KMS-11 (cell line): Measurements from ENCODE around the gene RPS29.
A peak's percentile ranks its signal among the peaks of the same experiment; 100 is the strongest.

Experiments used
- H2AFZ ChIP-seq: fragments of 200-600 bp; sonication (generic); 2 replicates; pipeline ENCODE4 v1.6.1; 2016; ENCODE audit warnings: antibody characterized with exemption, mixed run types, low read depth
- H3K27ac ChIP-seq: fragments of 200-600 bp; sonication (generic); 2 replicates; pipeline ENCODE4 v1.6.1; 2016; ENCODE audit warnings: mild to moderate bottlenecking, mixed run types
- H3K27me3 ChIP-seq: fragments of 200-600 bp; sonication (generic); 2 replicates; pipeline ENCODE4 v1.6.1; 2017; ENCODE audit warnings: mild to moderate bottlenecking, low read depth, mixed run types, moderate library complexity; ENCODE audit not compliant: insufficient read depth
- H3K36me3 ChIP-seq: fragments of 200-600 bp; sonication (generic); 2 replicates; pipeline ENCODE4 v1.6.1; 2017; ENCODE audit warnings: mild to moderate bottlenecking, mixed run types; ENCODE audit not compliant: insufficient read depth
- H3K4me1 ChIP-seq: fragments of 200-600 bp; sonication (generic); 2 replicates; pipeline ENCODE4 v1.6.1; 2016; ENCODE audit warnings: mild to moderate bottlenecking, low read depth, mixed run types; ENCODE audit not compliant: poor library complexity, severe bottlenecking
- H3K4me2 ChIP-seq: fragments of 200-600 bp; sonication (generic); 2 replicates; pipeline ENCODE4 v1.7.0; 2016; ENCODE audit warnings: mild to moderate bottlenecking, mixed run types
- H3K4me3 ChIP-seq: fragments of 200-600 bp; sonication (generic); IDR thresholded peaks from 2 replicates; pipeline ENCODE4 v1.6.1; 2017; ENCODE audit warnings: low read depth, low read length, mixed read lengths; ENCODE audit not compliant: insufficient read depth
- H3K79me2 ChIP-seq: fragments of 200-600 bp; sonication (generic); 2 replicates; pipeline ENCODE4 v1.6.1; 2016; ENCODE audit warnings: low read depth, mixed run types; ENCODE audit not compliant: insufficient read depth
- H3K9ac ChIP-seq: fragments of 200-600 bp; sonication (generic); 2 replicates; pipeline ENCODE4 v1.6.1; 2016; ENCODE audit warnings: mild to moderate bottlenecking, mixed run types
- H4K20me1 ChIP-seq: fragments of 200-600 bp; sonication (generic); 2 replicates; pipeline ENCODE4 v1.6.1; 2016; ENCODE audit warnings: mild to moderate bottlenecking, mixed run types; ENCODE audit not compliant: insufficient read depth
- CTCF ChIP-seq: fragments of 200-600 bp; sonication (generic); conservative IDR thresholded peaks from 2 replicates; pipeline ENCODE4 v1.6.1; 2017; ENCODE audit warnings: low read depth, mild to moderate bottlenecking, antibody characterized with exemption, low read length, moderate library complexity, mixed read lengths

Gene RPS29

DNA sequence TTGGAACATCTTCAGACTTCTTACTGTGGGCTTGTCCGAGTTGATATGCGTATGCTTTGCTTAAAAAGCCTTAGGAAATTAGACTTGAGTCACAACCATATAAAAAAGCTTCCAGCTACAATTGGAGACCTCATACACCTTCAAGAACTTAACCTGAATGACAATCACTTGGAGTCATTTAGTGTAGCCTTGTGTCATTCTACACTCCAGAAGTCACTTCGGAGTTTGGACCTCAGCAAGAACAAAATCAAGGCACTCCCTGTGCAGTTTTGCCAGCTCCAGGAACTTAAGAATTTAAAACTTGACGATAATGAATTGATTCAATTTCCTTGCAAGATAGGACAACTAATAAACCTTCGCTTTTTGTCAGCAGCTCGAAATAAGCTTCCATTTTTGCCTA lies 21.4 kb upstream of the RPS29 start:
- Histone ChIP-seq H3K27ac (no peak overlapping the region), H3K4me3 (no peak overlapping the region), H3K4me2 (no peak overlapping the region), H2AFZ (no peak overlapping the region), H3K79me2 (peaks cover 11% of the 10 kb centered on the region; the same call in 1 of the 2 replicates), H3K36me3 (no peaks in the 10 kb centered on the region), H3K9ac (no peak overlapping the region), H3K27me3 (no peaks in the 10 kb centered on the region), H3K4me1 (no peaks in the 10 kb centered on the region), H4K20me1 (no peaks in the 10 kb centered on the region)
- TF ChIP-seq CTCF = no peak

DNA sequence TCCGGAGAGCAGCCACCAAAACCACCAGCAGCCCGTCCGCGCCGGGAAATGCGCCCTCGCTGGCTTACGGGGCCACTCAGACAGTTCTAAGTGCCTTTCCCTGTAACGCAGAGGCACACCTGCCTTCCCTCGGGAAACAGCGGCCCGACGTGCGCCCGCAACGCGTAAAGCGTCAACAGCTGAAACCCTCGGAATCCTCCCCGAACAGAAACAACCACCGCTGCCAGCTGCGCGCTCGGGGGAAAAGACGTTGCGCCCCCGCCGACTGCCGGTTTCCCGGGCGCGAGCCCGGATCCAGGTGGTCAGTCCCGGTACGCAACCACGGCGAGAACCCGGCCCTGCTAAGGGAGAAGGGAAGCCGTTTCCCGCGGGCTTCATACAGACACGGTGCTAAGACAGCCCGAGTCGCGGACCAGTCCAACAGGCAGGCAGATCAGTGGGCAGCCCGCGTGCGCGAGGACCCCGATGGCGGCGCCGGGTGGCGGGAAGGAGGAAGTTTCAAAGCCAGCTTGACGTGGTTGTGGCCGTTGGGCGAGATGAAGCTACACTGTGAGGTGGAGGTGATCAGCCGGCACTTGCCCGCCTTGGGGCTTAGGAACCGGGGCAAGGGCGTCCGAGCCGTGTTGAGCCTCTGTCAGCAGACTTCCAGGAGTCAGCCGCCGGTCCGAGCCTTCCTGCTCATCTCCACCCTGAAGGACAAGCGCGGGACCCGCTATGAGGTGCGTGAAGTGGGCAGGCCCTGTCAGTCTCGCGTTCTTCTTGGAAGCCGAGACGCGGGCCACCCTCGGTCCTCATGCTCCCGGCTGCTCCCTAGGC lies 12.5 kb upstream of the RPS29 start, which contains the start of gene LRR1:
Gene LRR1, plus strand, starts transcription at position 456 of the 816 bp plus-strand sequence. Its CDS starts 81 bp downstream, at position 537.
- Histone ChIP-seq H2AFZ (peak within 1 kb of the TSS; percentile 52), H3K9ac (peak within 1 kb of the TSS; percentile 96), H4K20me1 (no peaks in the 10 kb centered on the region), H3K27me3 (no peaks in the 10 kb centered on the region), H3K4me3 (no peak within 1 kb of the TSS), H3K27ac (peak within 1 kb of the TSS; percentile 94), H3K4me1 (peaks cover 18% of the 10 kb centered on the region), H3K79me2 (peaks cover 47% of the 10 kb centered on the region), H3K36me3 (no peaks in the 10 kb centered on the region), H3K4me2 (peak within 1 kb of the TSS; percentile 60)
- no peak for TF ChIP-seq CTCF

DNA sequence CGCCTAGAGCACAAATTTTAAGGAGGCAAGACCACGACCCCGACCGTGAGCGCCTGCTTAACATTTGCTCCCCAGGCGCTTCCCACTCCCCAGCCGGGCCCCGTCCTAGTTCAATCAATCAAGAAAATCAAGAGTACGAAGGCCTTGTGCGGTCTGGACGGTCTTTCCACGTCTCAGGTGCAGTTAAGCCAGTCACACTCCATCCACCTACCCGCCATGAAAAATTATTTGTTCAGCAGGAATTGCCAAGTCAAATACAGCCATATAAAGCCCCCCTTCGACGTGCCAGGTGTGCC lies 12.0 kb upstream of the RPS29 start:
- Histone ChIP-seq H2AFZ (peak overlapping the region; percentile 52), H3K4me3 (no peak overlapping the region), H3K9ac (peak overlapping the region; percentile 96), H3K4me1 (peaks cover 18% of the 10 kb centered on the region), H3K79me2 (peaks cover 46% of the 10 kb centered on the region), H3K27ac (peak overlapping the region; percentile 94), H4K20me1 (no peaks in the 10 kb centered on the region), H3K27me3 (no peaks in the 10 kb centered on the region), H3K36me3 (no peaks in the 10 kb centered on the region), H3K4me2 (peak overlapping the region; percentile 60)
- no peak for TF ChIP-seq CTCF

- TF ChIP-seq CTCF = no peak
- Histone ChIP-seq H3K4me2 (no peak overlapping the region), H3K9ac (no peak overlapping the region), H3K4me3 (no peak overlapping the region), H3K27ac (no peak overlapping the region), H2AFZ (no peak overlapping the region), H4K20me1 (no peaks in the 10 kb centered on the region), H3K79me2 (peaks cover 13% of the 10 kb centered on the region), H3K27me3 (no peaks in the 10 kb centered on the region), H3K36me3 (no peaks in the 10 kb centered on the region), H3K4me1 (peaks cover 10% of the 10 kb centered on the region)
Observed at GRCh38 chr14:49594347-49595091, 8.3 kb upstream of the RPS29 start.
